Left renal cortex interstitium (tissue), 4 donors: ENCODE measurements around the gene CAPN1. TPM values are rescaled to one million over a fixed set of nuclear protein-coding genes. Genes with fewer than 3 reads are reported as not detected.
"Not testable (repeated sequence)": the region's sequence is repeated elsewhere in the genome, so short reads cannot be mapped to it uniquely, and the experiment has no call there.

Source experiments
- DNase-seq, 4 donors: peaks; one replicate each; pipeline ENCODE4 v3.0.0-alpha.2; 2013; ENCODE audit warnings: low read depth in 4 of 4, low spot score in 2 of 4, missing footprints in 1 of 4
- polyA plus RNA-seq, 4 donors: library from polyadenylated mRNA; unstranded; fragments of 120-200 nt; gene quantifications; one replicate each; pipeline ENCODE4 v1.2.1, GENCODE V29; 2013; ENCODE audit not compliant: insufficient read length in 4 of 4

CAPN1 gene
- polyA plus RNA-seq, 4 donors = 83.3 to 121 (median 99.2) TPM

- DNase-seq = not testable (repeated sequence)
Observed at GRCh38 chr11:65248184-65248710, 66.5 kb downstream of the CAPN1 start.

- no peak for DNase-seq
Observed at GRCh38 chr11:65251476-65251875, 69.7 kb downstream of the CAPN1 start.

GRCh38 chr11:65254724-65255123 is 73.0 kb downstream of the CAPN1 start:
- DNase-seq = no peak

- DNase-seq = no peak
Observed at GRCh38 chr11:65258988-65259387, 77.3 kb downstream of the CAPN1 start.

GRCh38 chr11:65260302-65260701 is 78.6 kb downstream of the CAPN1 start:
- no peak for DNase-seq

- DNase-seq = no peak
Observed at GRCh38 chr11:65260756-65261590, 79.2 kb downstream of the CAPN1 start.

Other genes with a start within 250 kb of the CAPN1 start
- 1 to 10 TPM; 1.9 to 3.1 (median 2.6) TPM for gene GPHA2, start 246.0 kb upstream of the CAPN1 start, polyA plus RNA-seq
- 1 to 10 TPM in 1 of 4 donors, under 1 TPM in 3; 0.48 to 1.5 (median 0.72) TPM for gene MAJIN, start 209.8 kb upstream of the CAPN1 start, polyA plus RNA-seq
- gene BATF2, start 185.0 kb upstream of the CAPN1 start, polyA plus RNA-seq = 1 to 10 TPM; 2.3 to 3.3 (median 2.8) TPM
- gene ARL2, start 167.8 kb upstream of the CAPN1 start, polyA plus RNA-seq = 10 to 100 TPM; 58.1 to 81.6 (median 64.8) TPM
- 10 to 100 TPM; 25.5 to 34.3 (median 30.4) TPM for gene SNX15, start 154.5 kb upstream of the CAPN1 start, polyA plus RNA-seq
- gene SAC3D1, start 140.7 kb upstream of the CAPN1 start, polyA plus RNA-seq = 10 to 100 TPM; 10.2 to 20.3 (median 13.5) TPM
- gene NAALADL1, start 123.4 kb upstream of the CAPN1 start, polyA plus RNA-seq = 10 to 100 TPM; 10.8 to 17.4 (median 12.2) TPM
- 10 to 100 TPM; 16.9 to 22.4 (median 21.1) TPM for gene CDCA5, start 97.9 kb upstream of the CAPN1 start, polyA plus RNA-seq
- 10 to 100 TPM; 27.9 to 35.9 (median 34.6) TPM for gene ZFPL1, start 97.7 kb upstream of the CAPN1 start, polyA plus RNA-seq
- gene VPS51, start 85.7 kb upstream of the CAPN1 start, polyA plus RNA-seq = 100 to 1,000 TPM; 100 to 159 (median 143) TPM
- 100 to 1,000 TPM in 1 of 4 donors, 10 to 100 TPM in 3; 77.8 to 101 (median 80.4) TPM for gene TM7SF2, start 70.1 kb upstream of the CAPN1 start, polyA plus RNA-seq
- 10 to 100 TPM in 2 of 4 donors, 1 to 10 TPM in 2; 6.0 to 13.3 (median 9.5) TPM for gene ZNHIT2, start 64.2 kb upstream of the CAPN1 start, polyA plus RNA-seq
- 100 to 1,000 TPM; 643 to 971 (median 752) TPM for gene FAU, start 59.8 kb upstream of the CAPN1 start, polyA plus RNA-seq
- gene MRPL49, start 59.6 kb upstream of the CAPN1 start, polyA plus RNA-seq = 10 to 100 TPM; 56.2 to 65.2 (median 62.2) TPM
- 10 to 100 TPM; 40.4 to 57.0 (median 48.3) TPM for gene SYVN1, start 47.4 kb upstream of the CAPN1 start, polyA plus RNA-seq
- gene SPDYC, start 11.7 kb upstream of the CAPN1 start, polyA plus RNA-seq = under 1 TPM in 1 of 4 donors, not detected in 3; 0.16 TPM
- 10 to 100 TPM; 22.0 to 34.0 (median 30.9) TPM for gene POLA2, start 80.0 kb downstream of the CAPN1 start, polyA plus RNA-seq
- 10 to 100 TPM in 2 of 4 donors, 1 to 10 TPM in 2; 7.9 to 16.4 (median 11.6) TPM for gene CDC42EP2, start 132.9 kb downstream of the CAPN1 start, polyA plus RNA-seq
- gene DPF2, start 151.9 kb downstream of the CAPN1 start, polyA plus RNA-seq = 100 to 1,000 TPM in 1 of 4 donors, 10 to 100 TPM in 3; 80.5 to 105 (median 90.8) TPM
- gene TIGD3, start 172.8 kb downstream of the CAPN1 start, polyA plus RNA-seq = under 1 TPM; 0.55 to 0.90 (median 0.86) TPM
- 10 to 100 TPM in 1 of 4 donors, 1 to 10 TPM in 3; 4.0 to 10.5 (median 7.1) TPM for gene SLC25A45, start 200.7 kb downstream of the CAPN1 start, polyA plus RNA-seq
- 10 to 100 TPM; 14.5 to 24.4 (median 22.2) TPM for gene FRMD8, start 204.7 kb downstream of the CAPN1 start, polyA plus RNA-seq
- 100 to 1,000 TPM in 3 of 4 donors, 10 to 100 TPM in 1; 71.3 to 336 (median 211) TPM for gene NEAT1, start 240.9 kb downstream of the CAPN1 start, polyA plus RNA-seq